Measurements from ENCODE around the gene ZNF335.

The ZNF335 gene

GRCh38 chr20:45948261-45948733 lies 23.7 kb downstream of the ZNF335 start:
- H3K27me3 ChIP-seq (ENCODE audit: low read depth, low read length), result no peaks in the 10 kb centered on the region
- H3K9me3 ChIP-seq (ENCODE audit: control insufficient read depth in 1 of 2, low read length in 2 of 2), result no peaks in the 10 kb centered on the region
- H3K4me3 ChIP-seq (ENCODE audit: low read depth in 1 of 2, low read length in 2 of 2), result no peak overlapping the region
- no peak overlapping the region for H3K27ac ChIP-seq (ENCODE audit: low read length)
- H3K4me1 ChIP-seq (ENCODE audit: control insufficient read depth in 1 of 2, insufficient read depth in 2 of 2, low read length in 2 of 2), result no peaks in the 10 kb centered on the region
- H3K36me3 ChIP-seq (ENCODE audit: control insufficient read depth in 1 of 2, insufficient read depth in 2 of 2, low read length in 2 of 2), result peaks cover 83 to 100% of the 10 kb centered on the region in 2 donors

- Histone ChIP-seq H3K9me3 (ENCODE audit: control insufficient read depth in 1 of 2, low read length in 2 of 2) (no peaks in the 10 kb centered on the region), H3K36me3 (ENCODE audit: control insufficient read depth in 1 of 2, insufficient read depth in 2 of 2, low read length in 2 of 2) (peaks cover 82 to 100% of the 10 kb centered on the region in 2 donors), H3K27ac (ENCODE audit: low read length) (no peak overlapping the region), H3K27me3 (ENCODE audit: low read depth, low read length) (no peaks in the 10 kb centered on the region), H3K4me3 (ENCODE audit: low read depth in 1 of 2, low read length in 2 of 2) (no peak overlapping the region), H3K4me1 (ENCODE audit: control insufficient read depth in 1 of 2, insufficient read depth in 2 of 2, low read length in 2 of 2) (no peaks in the 10 kb centered on the region)
Measured at GRCh38 chr20:45947110-45947866, 24.7 kb downstream of the ZNF335 start.

DNA sequence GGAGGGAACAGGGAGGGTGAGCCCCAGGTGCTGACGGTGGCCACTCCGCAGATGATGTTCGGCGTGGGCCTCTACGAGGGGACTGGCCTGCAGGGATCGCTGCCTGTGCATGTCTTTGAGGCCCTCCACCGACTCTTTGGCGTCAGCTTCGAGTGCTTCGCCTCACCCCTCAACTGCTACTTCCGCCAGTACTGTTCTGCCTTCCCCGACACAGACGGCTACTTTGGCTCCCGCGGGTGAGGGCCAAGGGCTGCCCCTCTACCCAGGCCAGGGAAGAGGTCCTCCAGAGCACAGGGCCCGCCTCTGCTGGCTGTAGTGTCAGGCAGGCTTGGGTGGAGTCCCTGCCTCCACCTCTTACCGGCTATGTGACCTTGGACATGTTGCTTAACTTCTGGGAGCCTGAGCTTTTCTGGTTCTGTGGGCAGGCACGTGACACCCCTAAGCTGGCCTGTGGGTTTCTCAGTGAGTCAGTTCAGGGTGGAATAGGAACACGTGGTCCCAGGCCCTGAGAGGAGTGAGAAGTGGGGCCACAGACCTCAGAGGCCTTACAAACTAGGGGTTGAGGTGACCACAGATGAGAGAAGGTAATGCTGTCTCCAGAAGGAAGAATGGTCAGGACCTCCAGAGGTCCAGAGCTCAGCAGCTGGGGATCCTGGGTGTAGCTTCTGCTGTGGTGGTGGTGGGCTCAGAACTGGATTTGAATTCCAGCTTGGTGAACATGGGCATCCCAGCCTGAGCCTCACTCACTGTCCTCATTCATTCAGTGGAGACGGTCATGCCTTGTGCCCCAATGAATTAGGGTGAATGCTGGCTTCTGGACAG lies 25.6 kb downstream of the ZNF335 start:
- Histone ChIP-seq H3K4me1 (ENCODE audit: control insufficient read depth in 1 of 2, insufficient read depth in 2 of 2, low read length in 2 of 2) (no peaks in the 10 kb centered on the region), H3K27me3 (ENCODE audit: low read depth, low read length) (no peaks in the 10 kb centered on the region), H3K36me3 (ENCODE audit: control insufficient read depth in 1 of 2, insufficient read depth in 2 of 2, low read length in 2 of 2) (peaks cover 73 to 94% of the 10 kb centered on the region in 2 donors), H3K27ac (ENCODE audit: low read length) (no peak overlapping the region), H3K4me3 (ENCODE audit: low read depth in 1 of 2, low read length in 2 of 2) (no peak overlapping the region), H3K9me3 (ENCODE audit: control insufficient read depth in 1 of 2, low read length in 2 of 2) (no peaks in the 10 kb centered on the region)

DNA sequence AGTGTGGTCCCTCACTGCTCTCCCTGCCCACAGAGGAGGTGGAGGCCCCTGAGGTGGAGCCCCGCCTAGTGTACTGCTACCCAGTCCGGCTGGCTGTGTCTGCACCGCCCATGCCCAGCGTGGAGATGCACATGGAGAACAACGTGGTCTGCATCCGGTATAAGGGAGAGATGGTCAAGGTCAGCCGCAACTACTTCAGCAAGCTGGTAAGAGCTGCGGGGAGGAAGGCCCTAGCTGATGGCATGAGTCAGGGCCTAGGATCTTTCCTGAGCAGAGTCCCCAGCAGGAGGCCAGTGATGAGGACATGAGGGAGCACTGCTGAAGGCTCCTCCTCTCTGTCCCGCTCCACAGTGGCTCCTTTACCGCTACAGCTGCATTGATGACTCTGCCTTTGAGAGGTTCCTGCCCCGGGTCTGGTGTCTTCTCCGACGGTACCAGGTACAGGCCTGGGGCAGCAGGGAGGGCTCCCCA lies 26.3 kb downstream of the ZNF335 start:
- no peaks in the 10 kb centered on the region for H3K27me3 ChIP-seq (ENCODE audit: low read depth, low read length)
- H3K36me3 ChIP-seq (ENCODE audit: control insufficient read depth in 1 of 2, insufficient read depth in 2 of 2, low read length in 2 of 2), result peaks cover 74 to 93% of the 10 kb centered on the region in 2 donors
- no peaks in the 10 kb centered on the region for H3K4me1 ChIP-seq (ENCODE audit: control insufficient read depth in 1 of 2, insufficient read depth in 2 of 2, low read length in 2 of 2)
- H3K27ac ChIP-seq (ENCODE audit: low read length), result no peak overlapping the region
- no peaks in the 10 kb centered on the region for H3K9me3 ChIP-seq (ENCODE audit: control insufficient read depth in 1 of 2, low read length in 2 of 2)
- H3K4me3 ChIP-seq (ENCODE audit: low read depth in 1 of 2, low read length in 2 of 2), result no peak overlapping the region

- H3K36me3 ChIP-seq (ENCODE audit: control insufficient read depth in 1 of 2, insufficient read depth in 2 of 2, low read length in 2 of 2), result peaks cover 75 to 93% of the 10 kb centered on the region in 2 donors
- no peak overlapping the region for H3K27ac ChIP-seq (ENCODE audit: low read length)
- no peaks in the 10 kb centered on the region for H3K27me3 ChIP-seq (ENCODE audit: low read depth, low read length)
- H3K9me3 ChIP-seq (ENCODE audit: control insufficient read depth in 1 of 2, low read length in 2 of 2), result no peaks in the 10 kb centered on the region
- H3K4me1 ChIP-seq (ENCODE audit: control insufficient read depth in 1 of 2, insufficient read depth in 2 of 2, low read length in 2 of 2), result no peaks in the 10 kb centered on the region
- H3K4me3 ChIP-seq (ENCODE audit: low read depth in 1 of 2, low read length in 2 of 2), result no peak overlapping the region
Measured at GRCh38 chr20:45944965-45945677, 26.9 kb downstream of the ZNF335 start.

DNA sequence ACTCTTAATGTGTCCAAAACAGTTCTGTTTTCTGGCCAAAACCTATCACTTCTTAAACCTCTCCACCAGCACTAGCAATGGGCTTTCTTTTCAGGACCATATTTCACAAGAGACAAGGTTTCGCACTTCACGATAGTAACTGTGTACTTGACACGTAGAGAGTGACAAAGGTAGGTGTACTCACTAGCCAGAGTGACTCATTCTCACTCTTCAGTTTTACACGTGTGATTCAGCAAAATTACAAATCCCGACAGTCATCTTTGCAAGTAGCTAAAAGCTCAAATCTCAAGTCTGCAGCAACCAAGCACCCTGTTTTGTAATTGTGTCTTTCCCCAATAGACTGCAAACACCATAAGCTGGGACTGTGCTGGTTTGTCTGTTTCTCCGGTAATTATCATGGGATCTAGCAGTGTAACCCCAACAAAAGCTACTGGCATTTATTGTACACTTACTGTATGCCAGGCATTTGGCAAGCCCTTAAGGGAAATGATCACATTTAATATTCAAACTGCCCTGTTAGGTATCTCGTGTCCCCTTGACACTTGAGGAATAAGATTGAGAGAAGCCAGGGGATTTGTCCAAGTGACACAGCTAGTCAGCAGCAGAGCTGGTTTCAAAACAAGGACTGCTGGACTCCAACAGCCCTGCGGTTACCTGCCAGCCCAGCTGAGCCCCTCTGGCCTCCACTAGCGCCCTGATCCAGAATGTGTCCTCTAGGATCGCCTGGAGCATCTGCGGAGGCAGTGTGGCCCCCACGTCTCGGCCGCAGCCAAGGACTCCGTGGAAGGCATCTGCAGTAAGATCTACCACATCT lies 27.6 kb downstream of the ZNF335 start:
- no peaks in the 10 kb centered on the region for H3K4me1 ChIP-seq (ENCODE audit: control insufficient read depth in 1 of 2, insufficient read depth in 2 of 2, low read length in 2 of 2)
- H3K9me3 ChIP-seq (ENCODE audit: control insufficient read depth in 1 of 2, low read length in 2 of 2), result no peaks in the 10 kb centered on the region
- no peaks in the 10 kb centered on the region for H3K27me3 ChIP-seq (ENCODE audit: low read depth, low read length)
- no peak overlapping the region for H3K4me3 ChIP-seq (ENCODE audit: low read depth in 1 of 2, low read length in 2 of 2)
- H3K27ac ChIP-seq (ENCODE audit: low read length), result no peak overlapping the region
- peaks cover 77 to 93% of the 10 kb centered on the region in 2 donors for H3K36me3 ChIP-seq (ENCODE audit: control insufficient read depth in 1 of 2, insufficient read depth in 2 of 2, low read length in 2 of 2)

- Histone ChIP-seq H3K4me3 (ENCODE audit: low read depth in 1 of 2, low read length in 2 of 2) (no peak overlapping the region), H3K27me3 (ENCODE audit: low read depth, low read length) (no peaks in the 10 kb centered on the region), H3K4me1 (ENCODE audit: control insufficient read depth in 1 of 2, insufficient read depth in 2 of 2, low read length in 2 of 2) (no peaks in the 10 kb centered on the region), H3K9me3 (ENCODE audit: control insufficient read depth in 1 of 2, low read length in 2 of 2) (no peaks in the 10 kb centered on the region), H3K27ac (ENCODE audit: low read length) (no peak overlapping the region), H3K36me3 (ENCODE audit: control insufficient read depth in 1 of 2, insufficient read depth in 2 of 2, low read length in 2 of 2) (peaks cover 77 to 93% of the 10 kb centered on the region in 2 donors)
Measured at GRCh38 chr20:45943613-45944012, 28.4 kb downstream of the ZNF335 start.

DNA sequence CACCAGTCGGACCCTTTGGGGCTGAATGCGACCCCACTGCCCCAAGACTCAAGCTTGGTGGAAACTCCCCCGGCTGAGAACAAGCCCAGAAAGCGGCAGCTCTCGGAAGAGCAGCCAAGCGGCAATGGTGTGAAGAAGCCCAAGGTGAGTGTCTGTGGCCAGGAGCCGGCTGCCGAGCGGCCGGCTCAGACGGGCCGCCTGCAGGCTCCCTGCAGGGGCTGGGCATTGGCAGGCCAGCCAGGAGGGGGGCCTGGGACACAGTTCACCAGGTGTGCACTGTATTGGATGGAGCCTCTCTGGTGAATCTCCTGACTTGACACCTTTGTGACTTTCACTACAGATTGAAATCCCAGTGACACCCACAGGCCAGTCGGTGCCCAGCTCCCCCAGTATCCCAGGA lies 31.5 kb downstream of the ZNF335 start:
- Histone ChIP-seq H3K36me3 (ENCODE audit: control insufficient read depth in 1 of 2, insufficient read depth in 2 of 2, low read length in 2 of 2) (peaks cover 63 to 78% of the 10 kb centered on the region in 2 donors), H3K27ac (ENCODE audit: low read length) (no peak overlapping the region)

DNA sequence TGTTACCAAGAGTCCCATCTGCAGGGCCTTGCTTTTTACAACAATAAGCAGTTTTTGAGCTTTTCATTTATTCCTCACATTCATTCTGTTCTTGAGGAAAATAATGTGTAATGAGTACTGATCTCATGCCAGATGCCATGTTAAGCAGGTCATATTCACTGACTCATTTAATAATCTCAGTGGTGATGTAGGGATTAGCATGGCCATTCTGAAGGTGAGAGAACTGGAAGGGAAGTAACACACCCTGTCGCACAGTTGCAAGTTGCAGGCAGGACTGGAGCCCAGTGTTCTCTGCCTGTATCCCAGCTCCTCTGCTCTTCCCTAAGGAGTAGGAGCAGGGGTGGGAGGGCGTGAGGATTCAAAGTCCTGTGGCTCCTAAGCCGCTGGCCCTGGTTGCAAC lies 31.9 kb downstream of the ZNF335 start:
- H3K9me3 ChIP-seq (ENCODE audit: control insufficient read depth in 1 of 2, low read length in 2 of 2), result no peaks in the 10 kb centered on the region
- peaks cover 59 to 76% of the 10 kb centered on the region in 2 donors for H3K36me3 ChIP-seq (ENCODE audit: control insufficient read depth in 1 of 2, insufficient read depth in 2 of 2, low read length in 2 of 2)
- peaks cover 0 to 18% of the 10 kb centered on the region in 2 donors for H3K4me1 ChIP-seq (ENCODE audit: control insufficient read depth in 1 of 2, insufficient read depth in 2 of 2, low read length in 2 of 2)
- H3K4me3 ChIP-seq (ENCODE audit: low read depth in 1 of 2, low read length in 2 of 2), result no peak overlapping the region
- H3K27ac ChIP-seq (ENCODE audit: low read length), result no peak overlapping the region
- H3K27me3 ChIP-seq (ENCODE audit: low read depth, low read length), result no peaks in the 10 kb centered on the region

More for the DNA sequence above, 31.5 kb downstream of the ZNF335 start:
- no peaks in the 10 kb centered on the region for H3K27me3 ChIP-seq (ENCODE audit: low read depth, low read length)
- H3K4me3 ChIP-seq (ENCODE audit: low read depth in 1 of 2, low read length in 2 of 2), result no peak overlapping the region
- H3K9me3 ChIP-seq (ENCODE audit: control insufficient read depth in 1 of 2, low read length in 2 of 2), result no peaks in the 10 kb centered on the region
- peaks cover 0 to 17% of the 10 kb centered on the region in 2 donors for H3K4me1 ChIP-seq (ENCODE audit: control insufficient read depth in 1 of 2, insufficient read depth in 2 of 2, low read length in 2 of 2)

- H3K9me3 ChIP-seq (ENCODE audit: control insufficient read depth in 1 of 2, low read length in 2 of 2), result no peaks in the 10 kb centered on the region
- H3K4me1 ChIP-seq (ENCODE audit: control insufficient read depth in 1 of 2, insufficient read depth in 2 of 2, low read length in 2 of 2), result peaks cover 0 to 18% of the 10 kb centered on the region in 2 donors
- peaks cover 48 to 71% of the 10 kb centered on the region in 2 donors for H3K36me3 ChIP-seq (ENCODE audit: control insufficient read depth in 1 of 2, insufficient read depth in 2 of 2, low read length in 2 of 2)
- H3K27me3 ChIP-seq (ENCODE audit: low read depth, low read length), result no peaks in the 10 kb centered on the region
- H3K27ac ChIP-seq (ENCODE audit: low read length), result no peak overlapping the region
- no peak overlapping the region for H3K4me3 ChIP-seq (ENCODE audit: low read depth in 1 of 2, low read length in 2 of 2)
Measured at GRCh38 chr20:45938727-45939438, 33.1 kb downstream of the ZNF335 start.
